Stimulated activated CD8-positive, alpha-beta memory T cell treated with anti-CD3 and anti-CD28 coated beads, Interleukin-7, amount 100 ng/mL, for 4 hours (primary cell): ENCODE results near the gene RTN3.
A peak's percentile ranks its signal among the peaks of the same experiment; 100 is the strongest.
"Not testable (repeated sequence)": the region's sequence is repeated elsewhere in the genome, so short reads cannot be mapped to it uniquely, and the experiment has no call there.

Experiments
- DNase-seq, 2 donors: peaks; one replicate each; pipeline ENCODE4 v3.0.0-alpha.2; 2020; ENCODE audit warnings: low read depth in 2 of 2

Gene RTN3

GRCh38 chr11:63768237-63769041, 87.1 kb downstream of the RTN3 start, which contains the start of gene ZFTA:
Gene ZFTA, minus strand, starts transcription at chr11:63768775. Its CDS starts 153 bp downstream, at chr11:63768622.
- DNase-seq: peak in 1 of 2 donors; percentile 63

GRCh38 chr11:63769042-63769713, 87.9 kb downstream of the RTN3 start:
- DNase-seq: peak in 1 of 2 donors; percentile 36

GRCh38 chr11:63769714-63770455, 88.6 kb downstream of the RTN3 start:
- DNase-seq: no peak

- DNase-seq: no peak
Measured at GRCh38 chr11:63770763-63771162, 89.5 kb downstream of the RTN3 start.

- DNase-seq: not testable (repeated sequence)
Measured at GRCh38 chr11:63771741-63772318, 90.5 kb downstream of the RTN3 start.

GRCh38 chr11:63775191-63775590, 93.9 kb downstream of the RTN3 start:
- DNase-seq: no peak

GRCh38 chr11:63779039-63779438, 97.7 kb downstream of the RTN3 start:
- DNase-seq: no peak

- no peak for DNase-seq
Measured at GRCh38 chr11:63782749-63783148, 101.4 kb downstream of the RTN3 start.

GRCh38 chr11:63783925-63784592, 102.8 kb downstream of the RTN3 start:
- DNase-seq: no peak

GRCh38 chr11:63785823-63786222, 104.5 kb downstream of the RTN3 start:
- DNase-seq: no peak

GRCh38 chr11:63791495-63792167, 110.3 kb downstream of the RTN3 start:
- no peak for DNase-seq

GRCh38 chr11:63793161-63793560, 111.9 kb downstream of the RTN3 start:
- DNase-seq: no peak

GRCh38 chr11:63795066-63795465, 113.8 kb downstream of the RTN3 start:
- DNase-seq: no peak

- DNase-seq: no peak
Measured at GRCh38 chr11:63800921-63801320, 119.6 kb downstream of the RTN3 start.

- DNase-seq: no peak
Measured at GRCh38 chr11:63802637-63803414, 121.5 kb downstream of the RTN3 start.

- DNase-seq: no peak
Measured at GRCh38 chr11:63804259-63804658, 123.0 kb downstream of the RTN3 start.

GRCh38 chr11:63805844-63806415, 124.6 kb downstream of the RTN3 start:
- DNase-seq: no peak
